ENCODE data around the gene DNAJC25.
A peak's percentile ranks its signal among the peaks of the same experiment; 100 is the strongest.
"Not testable (repeated sequence)": the region's sequence is repeated elsewhere in the genome, so short reads cannot be mapped to it uniquely, and the experiment has no call there.

The DNAJC25 gene

GRCh38 chr9:111631214-111631971 lies at the start of gene DNAJC25:
TSS of gene DNAJC25 (plus strand) at chr9:111631334. CDS start at chr9:111631408, 74 bp downstream.
- DNase-seq: peak; percentile 94

GRCh38 chr9:111582888-111583287 lies 48.2 kb upstream of the DNAJC25 start:
- no peak for DNase-seq

- no peak for DNase-seq
Observed at GRCh38 chr9:111586378-111586777, 44.8 kb upstream of the DNAJC25 start.

GRCh38 chr9:111588846-111589245 lies 42.3 kb upstream of the DNAJC25 start:
- DNase-seq: no peak

GRCh38 chr9:111597852-111598732 lies 33.0 kb upstream of the DNAJC25 start:
- DNase-seq: no peak

GRCh38 chr9:111598733-111599091 lies 32.4 kb upstream of the DNAJC25 start:
- DNase-seq: no peak

- no peak for DNase-seq
Observed at GRCh38 chr9:111599092-111599954, 31.8 kb upstream of the DNAJC25 start, which contains the start of gene PTGR1. TSS of gene PTGR1 (minus strand) at chr9:111599647. CDS start at chr9:111597422, 2,225 bp downstream.

GRCh38 chr9:111599955-111600343 lies 31.2 kb upstream of the DNAJC25 start:
- DNase-seq: no peak

GRCh38 chr9:111601237-111602018 lies 29.7 kb upstream of the DNAJC25 start:
- no peak for DNase-seq

GRCh38 chr9:111603041-111603440 lies 28.1 kb upstream of the DNAJC25 start:
- no peak for DNase-seq

- no peak for DNase-seq
Observed at GRCh38 chr9:111604054-111604615, 27.0 kb upstream of the DNAJC25 start.

- DNase-seq: no peak
Observed at GRCh38 chr9:111605041-111605559, 26.0 kb upstream of the DNAJC25 start.

GRCh38 chr9:111610149-111610548 lies 21.0 kb upstream of the DNAJC25 start:
- no peak for DNase-seq

GRCh38 chr9:111610845-111611244 lies 20.3 kb upstream of the DNAJC25 start:
- no peak for DNase-seq

GRCh38 chr9:111613436-111614040 lies 17.6 kb upstream of the DNAJC25 start:
- DNase-seq: no peak

- DNase-seq: no peak
Observed at GRCh38 chr9:111615928-111616327, 15.2 kb upstream of the DNAJC25 start.

- DNase-seq: not testable (repeated sequence)
Observed at GRCh38 chr9:111617349-111617748, 13.8 kb upstream of the DNAJC25 start.

- DNase-seq: no peak
Observed at GRCh38 chr9:111621895-111622480, 9.1 kb upstream of the DNAJC25 start.

- no peak for DNase-seq
Observed at GRCh38 chr9:111622626-111623025, 8.5 kb upstream of the DNAJC25 start.

GRCh38 chr9:111627260-111627963 lies 3.7 kb upstream of the DNAJC25 start:
- DNase-seq: no peak

All from NCI-H2081 treated with DMSO at 0.1 percent for 48 hours (cell line).